Uterus (tissue), 4 donors: ENCODE data around the gene GALNT9. TPM values are rescaled to one million over a fixed set of nuclear protein-coding genes. Genes with fewer than 3 reads are reported as not detected.

Experiments used
- DNase-seq, 2 donors: peaks; one replicate each; pipeline ENCODE4 v3.0.0-alpha.2; 2019 to 2020
- H3K27ac ChIP-seq, 2 donors: fragments of 200-600 bp; sonication (generic); 1 replicate in 1 of 2; 2 replicates in 1 of 2; pipeline ENCODE4 v1.5.1; 2016 to 2018
- H3K27me3 ChIP-seq, 2 donors: fragments of 200-600 bp; sonication (generic); one replicate each; pipeline ENCODE4 v1.5.1; 2018 to 2019; ENCODE audit warnings: control low read depth in 1 of 2
- H3K36me3 ChIP-seq, 2 donors: fragments of 200-600 bp; sonication (generic); one replicate each; pipeline ENCODE4 v1.5.1; 2019; ENCODE audit warnings: control low read depth in 1 of 2
- H3K4me1 ChIP-seq, 2 donors: fragments of 200-600 bp; sonication (generic); one replicate each; pipeline ENCODE4 v1.5.1; 2018 to 2019; ENCODE audit warnings: control low read depth in 1 of 2
- H3K4me3 ChIP-seq, 2 donors: fragments of 200-600 bp; sonication (generic); 1 replicate in 1 of 2; 2 replicates in 1 of 2; pipeline ENCODE4 v1.5.1; 2018 to 2019; ENCODE audit warnings: mild to moderate bottlenecking in 1 of 2
- H3K9me3 ChIP-seq, 2 donors: fragments of 200-600 bp; sonication (generic); one replicate each; pipeline ENCODE4 v1.5.1; 2019; ENCODE audit warnings: control low read depth in 1 of 2
- CTCF ChIP-seq, 4 experiments: fragments of 200-600 bp in 2 of 4; fragments of 450-650 bp in 2 of 4; sonication (generic) in 2 of 4; IDR thresholded peaks; one replicate each; pipeline ENCODE4 v1.5.1; 2016 to 2019; ENCODE audit warnings: antibody characterized with exemption in 4 of 4, mild to moderate bottlenecking in 2 of 4, moderate library complexity in 1 of 4
- POLR2A ChIP-seq, 2 donors: fragments of 450-650 bp; IDR thresholded peaks; one replicate each; pipeline ENCODE4 v1.6.1; 2016; ENCODE audit warnings: antibody characterized with exemption in 2 of 2, mild to moderate bottlenecking in 1 of 2, moderate library complexity in 1 of 2
- intact Hi-C: fragments of 100-400 bp; cut with DNase I; formaldehyde crosslinking; loops from one replicate; pipeline ENCODE4 v1.15.1; 2023; ENCODE audit warnings: low total_unique reads
- total RNA-seq, 4 donors: library from RNA; depleted of rRNA in 3 of 4; stranded (reverse); fragments of >200 nt in 3 of 4; gene quantifications; one replicate each; pipeline versions ENCODE4 v1.1.0 to v1.2.4, GENCODE V29; 2014 to 2023
- donor health status: DM: yes; HTN: yes; CAD: no.

Gene GALNT9
- total RNA-seq, 4 donors from 2014 or later = 1.5 to 4.3 TPM; not detected in 2

DNA sequence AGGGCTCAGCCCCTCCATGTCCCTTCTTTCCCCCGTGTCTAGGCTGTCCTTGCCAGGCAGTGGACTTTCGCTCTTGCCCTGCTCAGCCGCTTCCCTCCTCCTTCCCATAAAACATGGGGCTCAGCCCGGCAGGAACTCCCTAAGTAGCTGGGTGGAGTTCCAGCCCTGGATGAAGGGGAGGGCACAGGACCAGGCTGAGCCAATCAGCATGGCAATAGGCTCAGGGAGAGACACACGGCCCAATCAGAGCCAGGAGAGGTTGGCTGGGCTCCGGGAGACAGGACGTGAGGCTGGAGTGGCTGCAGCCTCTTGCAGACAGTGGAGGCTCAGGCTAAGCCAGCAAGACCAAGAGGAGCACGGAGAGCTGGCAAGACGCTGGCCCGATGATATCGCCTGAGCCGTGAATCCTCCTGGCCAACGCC is 54.3 kb downstream of the GALNT9 start:
- intact Hi-C loops = no loop called here
- H3K27me3 ChIP-seq = peaks cover 0 to 17% of the 10 kb centered on the region in 2 donors
- no peaks in the 10 kb centered on the region for H3K4me1 ChIP-seq
- H3K9me3 ChIP-seq = no peaks in the 10 kb centered on the region
- no peaks in the 10 kb centered on the region for H3K36me3 ChIP-seq
- no peak overlapping the region for H3K27ac ChIP-seq
- no peak for TF ChIP-seq POLR2A (IDR thresholded peaks at IDR 0.05)
- TF ChIP-seq CTCF (IDR thresholded peaks at IDR 0.05) = no peak
- no peak for DNase-seq
- H3K4me3 ChIP-seq = no peak overlapping the region

- no peak for DNase-seq
- Histone ChIP-seq H3K4me3 (no peak overlapping the region), H3K27me3 (peaks cover 0 to 12% of the 10 kb centered on the region in 2 donors), H3K36me3 (no peaks in the 10 kb centered on the region), H3K27ac (no peak overlapping the region), H3K4me1 (no peaks in the 10 kb centered on the region), H3K9me3 (no peaks in the 10 kb centered on the region)
- intact Hi-C loops = no loop called here
- TF ChIP-seq CTCF (IDR thresholded peaks at IDR 0.05) = no peak
- TF ChIP-seq POLR2A (IDR thresholded peaks at IDR 0.05) = no peak
Observed at GRCh38 chr12:132273992-132274334, 55.4 kb downstream of the GALNT9 start.

DNA sequence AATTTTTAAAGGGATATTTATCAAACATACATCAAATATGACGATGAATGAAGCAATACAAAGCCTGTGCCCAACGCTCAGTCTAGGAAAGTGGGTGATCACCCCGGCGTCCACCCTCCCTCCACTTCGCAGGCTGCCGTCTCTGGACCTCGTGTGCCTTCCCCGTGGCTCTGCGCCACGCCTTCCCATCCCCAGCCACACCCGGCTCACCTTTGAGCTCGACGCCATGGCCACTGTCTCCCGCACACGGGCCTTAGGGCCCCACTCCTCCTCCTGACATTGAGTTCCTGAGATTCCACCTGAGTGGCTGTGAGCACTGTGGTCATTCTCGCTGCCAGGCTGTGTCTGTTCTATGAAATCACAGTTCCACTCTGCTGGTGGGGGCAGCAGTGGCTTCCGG is 56.7 kb downstream of the GALNT9 start:
- Histone ChIP-seq H3K4me3 (no peak overlapping the region), H3K9me3 (no peaks in the 10 kb centered on the region), H3K36me3 (no peaks in the 10 kb centered on the region), H3K4me1 (no peaks in the 10 kb centered on the region), H3K27ac (no peak overlapping the region), H3K27me3 (peaks cover 0 to 1% of the 10 kb centered on the region in 2 donors)
- intact Hi-C loops = no loop called here
- no peak for DNase-seq
- no peak for TF ChIP-seq POLR2A (IDR thresholded peaks at IDR 0.05)
- TF ChIP-seq CTCF (IDR thresholded peaks at IDR 0.05) = no peak

GRCh38 chr12:132271755-132272092 is 57.7 kb downstream of the GALNT9 start:
- no peaks in the 10 kb centered on the region for H3K27me3 ChIP-seq
- DNase-seq = no peak
- no peaks in the 10 kb centered on the region for H3K4me1 ChIP-seq
- no peaks in the 10 kb centered on the region for H3K36me3 ChIP-seq
- no peaks in the 10 kb centered on the region for H3K9me3 ChIP-seq
- TF ChIP-seq CTCF (IDR thresholded peaks at IDR 0.05) = no peak
- no peak for TF ChIP-seq POLR2A (IDR thresholded peaks at IDR 0.05)
- H3K4me3 ChIP-seq = no peak overlapping the region
- intact Hi-C loops = no loop called here
- H3K27ac ChIP-seq = no peak overlapping the region

DNA sequence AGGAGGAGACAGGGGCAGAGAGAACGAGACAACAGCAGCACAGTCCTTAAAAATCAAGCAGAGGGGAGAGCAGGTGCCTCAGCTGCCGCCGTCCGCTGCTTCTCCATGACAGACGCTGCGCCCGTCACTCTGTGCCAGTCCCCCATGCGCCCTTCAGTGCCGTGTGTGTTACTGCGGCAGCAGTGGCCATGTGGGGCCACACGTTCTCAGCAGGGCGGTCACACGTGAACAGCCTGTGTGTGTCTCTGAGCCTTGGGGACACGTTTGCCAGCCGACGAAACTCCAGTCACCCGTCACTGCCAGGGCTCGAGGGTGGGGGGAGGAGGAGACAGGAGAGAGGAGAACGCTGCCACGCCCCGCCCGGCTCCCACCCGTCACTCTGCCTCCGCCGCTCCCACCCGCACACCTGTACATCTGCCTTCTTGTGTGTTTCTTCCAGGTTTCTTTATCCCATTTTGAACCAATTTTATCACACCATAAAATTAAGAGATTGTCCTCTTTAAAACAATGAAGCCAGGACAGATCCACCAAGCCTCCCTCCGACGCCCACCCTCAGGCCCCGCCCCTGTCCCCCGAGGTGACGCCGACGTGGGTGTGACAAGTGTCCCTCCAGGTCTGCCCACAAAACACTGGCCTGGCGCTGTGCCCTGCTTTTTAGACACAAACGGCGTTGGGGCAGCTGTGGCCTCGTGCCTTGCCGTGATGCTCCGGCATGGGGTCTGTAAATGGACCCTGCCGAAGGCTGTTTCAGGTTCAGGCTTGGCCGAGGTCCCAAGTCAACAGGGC is 58.2 kb downstream of the GALNT9 start:
- Histone ChIP-seq H3K27ac (no peak overlapping the region), H3K4me1 (no peaks in the 10 kb centered on the region), H3K36me3 (no peaks in the 10 kb centered on the region), H3K9me3 (no peaks in the 10 kb centered on the region), H3K4me3 (no peak overlapping the region), H3K27me3 (no peaks in the 10 kb centered on the region)
- no peak for DNase-seq
- intact Hi-C loops = no loop called here
- TF ChIP-seq POLR2A (IDR thresholded peaks at IDR 0.05) (no peak), CTCF (IDR thresholded peaks at IDR 0.05) (no peak)
